HG03025 (cell line): ENCODE measurements around the gene TRPC1.
A peak's percentile ranks its signal among the peaks of the same experiment; 100 is the strongest.
"Not testable (repeated sequence)": the region's sequence is repeated elsewhere in the genome, so short reads cannot be mapped to it uniquely, and the experiment has no call there.

Experiments used
- ATAC-seq: cut with Tn5 transposase; IDR thresholded peaks from one replicate; pipeline ENCODE4 v1.9.1; 2021; ENCODE audit warnings: mild to moderate bottlenecking, moderate library complexity; ENCODE audit not compliant: unreplicated experiment, low FRiP score

The TRPC1 gene

DNA sequence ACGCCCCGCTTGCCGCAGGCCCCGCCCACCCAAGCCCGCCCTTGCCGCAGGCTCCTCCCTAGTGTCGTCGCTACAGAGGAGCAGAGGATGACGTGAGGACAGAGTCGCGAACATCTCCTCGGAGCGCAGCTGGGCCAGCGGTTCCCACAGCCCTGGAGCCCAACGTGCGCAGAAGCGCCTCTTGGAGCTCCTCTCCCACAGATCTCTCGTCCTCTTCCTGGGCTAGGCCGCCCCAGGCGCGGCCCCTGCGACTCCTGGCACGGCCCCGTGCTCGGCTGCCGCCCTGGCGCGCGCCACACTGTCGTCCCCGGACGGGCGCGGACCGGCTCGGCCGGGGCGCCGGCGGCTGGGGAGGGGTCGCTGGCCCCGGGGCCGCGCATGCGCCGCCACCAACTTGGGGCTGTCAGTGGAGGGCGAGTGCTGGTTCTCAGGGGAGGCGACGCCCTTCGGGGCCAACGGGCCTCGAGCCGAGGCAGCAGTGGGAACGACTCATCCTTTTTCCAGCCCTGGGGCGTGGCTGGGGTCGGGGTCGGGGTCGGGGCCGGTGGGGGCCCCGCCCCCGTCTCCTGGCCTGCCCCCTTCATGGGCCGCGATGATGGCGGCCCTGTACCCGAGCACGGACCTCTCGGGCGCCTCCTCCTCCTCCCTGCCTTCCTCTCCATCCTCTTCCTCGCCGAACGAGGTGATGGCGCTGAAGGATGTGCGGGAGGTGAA is at the start of gene TRPC1:
Gene TRPC1, plus strand, starts transcription at position 67 of the 714 bp plus-strand sequence. Its CDS starts 526 bp downstream, at position 593.
- peak; percentile 94 for ATAC-seq

DNA sequence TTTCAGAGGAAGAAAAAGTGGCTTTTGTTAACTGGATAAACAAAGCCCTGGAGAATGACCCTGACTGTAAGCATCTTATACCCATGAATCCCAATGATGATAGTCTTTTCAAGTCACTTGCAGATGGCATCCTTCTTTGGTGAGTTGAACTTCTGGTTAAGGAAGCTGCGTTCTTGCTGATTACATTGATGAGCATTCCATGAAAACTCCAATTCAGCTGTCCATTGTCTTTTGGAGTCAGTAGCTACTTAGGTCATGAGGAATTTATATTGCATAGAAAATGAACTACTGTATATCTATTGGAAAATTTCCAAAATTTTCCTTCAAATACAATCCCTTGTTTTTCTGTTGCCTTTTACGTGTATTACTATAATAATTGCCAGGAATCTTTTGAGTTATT is 47.7 kb upstream of the TRPC1 start:
- no peak for ATAC-seq

DNA sequence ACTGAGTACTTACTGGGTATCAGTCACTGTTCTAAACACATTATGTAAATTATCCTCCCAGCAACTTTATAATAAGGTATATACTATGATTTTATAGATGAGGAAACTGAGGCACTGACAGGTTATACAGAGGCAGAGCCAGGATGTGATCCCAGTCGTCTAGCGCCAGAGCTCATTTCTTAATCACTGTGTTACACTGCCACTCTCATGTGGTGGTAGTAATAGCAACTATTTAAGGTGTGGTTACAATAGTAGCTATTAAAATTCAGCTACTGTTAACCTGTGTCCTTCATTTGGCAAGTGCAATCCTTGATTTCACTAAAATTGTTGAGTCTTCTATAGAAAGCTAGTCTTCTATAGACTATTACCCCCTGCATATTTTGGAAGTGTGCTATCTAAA is 43.1 kb upstream of the TRPC1 start:
- ATAC-seq: no peak

DNA sequence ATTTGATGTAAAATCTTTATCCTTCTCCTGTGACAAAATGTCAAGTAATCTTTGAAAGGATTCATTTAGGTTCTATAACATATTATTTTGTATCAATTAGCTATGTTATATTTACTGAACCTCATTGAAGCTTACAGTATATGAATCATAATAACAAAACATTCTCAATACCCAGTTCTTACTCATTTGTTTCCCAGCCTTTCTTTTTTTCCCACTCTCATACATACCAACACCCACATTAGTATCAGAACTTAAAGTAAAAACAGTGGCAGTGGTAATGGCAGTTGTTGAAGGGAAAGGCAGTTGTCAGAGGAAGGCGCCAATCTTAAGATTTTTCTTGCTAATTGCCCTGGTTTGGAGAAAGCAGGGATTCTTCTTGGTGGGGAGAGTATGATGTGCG is 33.2 kb upstream of the TRPC1 start:
- ATAC-seq: no peak

DNA sequence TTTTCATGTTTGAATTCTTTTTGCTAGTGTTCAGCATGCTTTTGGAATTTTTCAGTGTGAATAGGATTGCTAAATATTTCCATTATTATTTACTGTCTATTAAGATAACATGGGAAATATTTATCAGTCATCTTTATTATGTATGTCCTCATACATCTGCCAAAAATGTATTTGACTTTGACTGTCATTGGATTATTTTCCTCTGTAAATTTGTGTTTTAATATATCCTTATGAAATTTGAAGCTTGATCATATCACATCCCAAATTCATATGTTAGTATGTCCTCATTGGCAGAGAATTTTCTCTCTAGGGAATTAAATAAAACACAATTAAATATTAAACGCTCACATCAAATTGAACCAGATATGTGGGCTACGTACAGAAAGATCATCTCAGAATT is 32.3 kb upstream of the TRPC1 start:
- no peak for ATAC-seq

DNA sequence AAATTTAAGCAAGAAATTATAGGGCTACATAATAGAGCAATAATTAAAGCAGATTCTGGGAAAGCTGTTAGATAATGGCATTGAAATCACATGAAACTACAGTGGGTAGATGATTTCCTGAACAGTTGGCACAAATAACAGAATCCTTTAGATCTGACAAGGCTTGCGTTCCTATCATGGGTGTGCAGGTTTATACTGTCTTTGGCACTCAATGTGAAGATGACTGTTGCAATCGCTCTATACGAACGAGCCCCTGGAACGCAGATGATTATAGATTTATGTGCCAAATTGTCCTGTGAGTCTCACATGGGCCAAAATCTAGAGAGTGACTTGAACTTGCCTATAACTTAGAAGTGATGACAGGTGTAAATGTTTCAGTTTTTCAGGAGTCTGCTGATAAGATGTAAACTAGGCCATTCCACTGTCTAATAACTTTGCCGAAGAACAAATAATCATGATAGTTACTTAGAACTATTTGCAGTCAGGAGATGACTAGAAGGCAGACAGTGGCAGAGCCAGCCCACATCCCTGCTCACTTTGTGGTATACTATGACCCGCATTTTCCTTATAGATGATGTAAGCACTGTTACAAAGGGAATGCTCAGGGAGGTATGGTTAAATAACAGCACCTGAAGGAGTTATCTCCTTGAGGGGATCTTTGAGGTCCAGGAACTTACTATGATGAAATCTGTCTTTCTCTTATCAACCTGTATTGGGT is 30.5 kb upstream of the TRPC1 start:
- no peak for ATAC-seq

DNA sequence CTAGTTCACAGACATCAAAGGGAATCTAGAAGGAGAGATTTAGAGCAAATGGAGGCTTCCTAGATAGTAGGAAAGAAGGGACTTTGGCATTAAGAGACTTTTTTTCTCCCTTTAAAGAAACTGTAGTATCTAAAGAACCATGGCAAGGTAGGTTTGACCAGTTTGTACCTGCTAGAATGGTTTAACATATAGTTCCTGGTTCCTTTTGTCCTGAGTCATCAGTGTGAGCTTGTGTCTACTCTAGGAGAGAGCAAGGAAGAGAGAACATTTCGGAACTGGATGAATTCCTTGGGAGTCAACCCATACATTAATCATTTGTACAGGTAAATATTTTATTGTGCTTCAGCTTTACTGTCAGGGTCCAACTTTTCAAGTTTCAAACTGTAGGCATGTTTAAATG is 29.6 kb upstream of the TRPC1 start:
- no peak for ATAC-seq

DNA sequence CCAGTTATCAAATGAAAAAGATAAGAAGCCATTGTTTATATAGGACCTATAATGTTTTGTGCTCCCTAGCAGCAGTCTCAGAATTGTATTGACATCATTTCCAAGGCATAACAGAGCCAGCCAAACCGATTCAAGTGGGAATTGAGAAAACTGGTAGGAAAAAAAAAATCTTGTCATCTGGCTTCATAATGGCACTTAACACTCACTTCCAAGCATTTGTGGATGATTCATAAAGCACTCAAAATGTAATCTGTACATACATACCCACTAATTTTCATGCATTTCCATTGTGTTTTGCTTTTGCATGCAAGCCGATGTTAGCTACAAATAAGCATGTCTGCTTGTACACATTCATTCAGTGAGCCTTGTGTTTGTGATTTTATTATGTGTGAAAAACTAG is 18.6 kb upstream of the TRPC1 start:
- ATAC-seq: no peak

DNA sequence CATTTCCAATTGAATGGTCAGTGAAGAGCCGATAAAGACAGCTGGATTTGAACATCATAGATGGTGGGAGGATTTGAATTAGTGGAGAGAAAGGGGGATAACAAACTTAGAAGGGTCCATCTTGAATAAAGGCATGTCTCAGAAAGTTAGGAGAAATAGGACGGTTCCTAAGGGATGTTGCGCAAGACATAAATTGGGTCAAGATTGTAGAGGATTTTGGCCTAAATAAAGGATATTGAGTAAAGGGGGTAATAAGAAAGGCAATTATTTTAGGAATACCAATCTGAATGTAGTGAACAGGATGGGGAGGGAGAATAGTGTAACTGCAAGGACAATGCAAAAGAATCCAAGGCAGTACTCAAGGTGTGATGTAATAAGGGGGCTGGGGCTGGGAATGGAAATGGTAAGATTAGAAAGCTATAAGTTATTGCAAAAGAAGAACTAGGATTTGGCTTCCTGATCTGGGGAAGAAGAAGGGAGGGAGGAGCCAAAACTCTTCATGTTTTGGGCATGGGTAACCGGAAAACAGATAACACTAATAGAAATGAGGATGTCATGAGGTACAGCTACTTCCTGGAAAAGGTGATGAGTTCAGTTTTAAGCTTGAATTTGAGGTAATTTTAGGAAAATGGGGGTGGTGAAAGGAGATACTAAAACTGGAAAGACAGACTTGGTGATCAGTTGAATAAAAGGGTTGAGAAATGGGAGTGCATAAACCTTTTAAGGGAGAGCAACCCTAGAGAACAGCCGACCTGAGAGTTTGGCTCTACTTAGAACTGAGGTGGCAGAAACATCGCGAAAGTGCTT is 17.3 kb upstream of the TRPC1 start:
- no peak for ATAC-seq

DNA sequence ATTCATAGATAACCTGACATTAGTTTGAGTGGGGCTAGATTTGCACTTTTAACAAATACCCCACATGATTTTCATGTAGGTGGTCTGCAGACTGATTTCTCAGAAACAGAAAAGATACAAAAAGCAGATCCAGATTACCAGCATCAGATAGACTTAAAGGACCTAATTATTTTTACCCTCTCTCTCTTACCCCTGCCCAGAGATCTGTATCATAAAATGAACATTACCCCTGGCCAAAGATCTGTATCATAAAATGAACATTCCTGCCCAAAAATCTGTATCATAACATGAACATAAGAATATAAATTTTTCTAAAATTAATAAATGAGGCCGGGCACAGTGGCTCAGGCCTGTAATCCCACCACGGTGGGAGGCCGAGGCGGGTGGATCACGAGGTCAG is 14.6 kb upstream of the TRPC1 start:
- no peak for ATAC-seq

DNA sequence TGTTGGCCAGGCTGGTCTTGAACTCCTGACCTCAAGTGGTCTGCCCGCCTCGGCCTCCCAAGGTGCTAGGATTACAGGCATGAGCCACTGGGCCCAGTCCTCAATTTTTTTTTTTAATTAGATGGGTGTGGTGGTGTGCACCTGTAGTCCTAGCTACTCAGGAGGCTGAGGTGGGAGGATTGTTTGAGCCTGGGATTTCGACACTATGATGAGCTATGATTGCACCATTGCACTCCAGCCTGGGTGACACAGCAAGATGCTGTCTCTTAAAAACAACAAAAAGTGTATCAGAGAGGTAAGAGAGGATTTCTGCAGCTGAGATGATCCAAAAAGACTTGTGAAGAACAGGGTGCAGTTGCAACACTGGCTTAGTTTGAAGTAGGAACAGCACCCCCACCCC is 9.0 kb upstream of the TRPC1 start:
- ATAC-seq: not testable (repeated sequence)

DNA sequence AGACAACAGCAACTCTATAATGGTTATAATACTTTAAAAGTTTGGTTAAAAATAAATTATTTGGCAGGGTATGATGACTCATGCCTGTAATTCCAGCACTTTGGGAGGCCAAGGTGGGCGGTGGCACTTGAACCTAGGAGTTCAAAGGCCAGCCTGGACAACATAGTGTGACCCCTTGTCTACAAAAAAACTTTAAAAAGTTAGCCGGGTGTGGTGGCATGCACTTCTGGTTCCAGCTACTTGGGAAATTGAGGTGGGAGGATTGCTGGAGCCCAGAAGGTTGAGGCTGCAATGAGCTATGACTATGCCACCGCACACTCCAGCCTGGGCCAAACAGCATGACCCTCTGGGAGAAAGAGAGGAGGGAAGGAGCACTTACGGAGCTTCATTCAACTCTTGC is 7.7 kb upstream of the TRPC1 start:
- no peak for ATAC-seq

DNA sequence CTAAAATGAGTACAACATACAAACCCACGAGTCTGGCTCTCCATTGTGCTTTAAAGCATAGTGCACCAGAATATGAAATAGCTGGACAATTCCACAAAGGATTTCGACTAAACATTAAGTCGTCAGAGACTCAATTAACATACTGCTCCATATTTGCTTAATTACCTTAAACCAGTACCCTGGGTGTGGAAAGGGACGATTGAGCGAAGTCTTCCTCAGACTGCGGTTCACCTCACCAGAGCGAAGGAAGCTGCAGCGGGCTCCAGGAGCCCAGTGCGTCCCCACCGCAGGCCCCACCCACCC is 218 bp upstream of the TRPC1 start:
- ATAC-seq: no peak

DNA sequence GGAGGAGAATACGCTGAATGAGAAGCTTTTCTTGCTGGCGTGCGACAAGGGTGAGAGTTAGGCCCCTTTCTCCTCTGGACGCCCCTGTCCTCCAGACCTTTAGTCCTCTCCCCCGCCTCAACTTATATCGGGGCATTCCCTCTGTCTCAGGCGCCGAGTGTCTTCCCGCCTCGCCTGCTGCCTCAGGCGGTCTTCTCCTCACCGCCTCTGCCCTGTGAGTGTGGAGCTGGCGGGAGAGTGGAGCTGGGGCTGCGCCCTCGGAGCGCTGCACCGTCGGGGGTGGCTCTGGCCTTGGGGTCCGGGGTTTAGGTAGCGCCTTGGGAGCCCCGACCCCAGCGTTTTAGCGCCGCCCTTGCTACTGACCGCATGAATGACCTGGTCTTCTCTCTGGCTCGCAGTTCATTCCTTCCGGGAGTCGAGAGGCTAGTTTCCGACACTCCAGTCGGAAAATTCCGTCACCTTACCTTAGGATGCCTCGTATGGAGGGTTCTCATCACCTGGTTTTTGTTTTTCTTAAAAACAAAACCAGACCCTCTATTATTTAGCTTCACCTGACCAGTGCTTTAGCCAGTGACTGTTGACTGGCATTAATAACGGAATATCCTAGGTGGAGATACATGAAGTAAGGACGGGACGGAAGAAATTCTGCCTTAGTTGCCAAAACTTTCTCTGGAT is 985 bp downstream of the TRPC1 start:
- peak; percentile 14 for ATAC-seq

DNA sequence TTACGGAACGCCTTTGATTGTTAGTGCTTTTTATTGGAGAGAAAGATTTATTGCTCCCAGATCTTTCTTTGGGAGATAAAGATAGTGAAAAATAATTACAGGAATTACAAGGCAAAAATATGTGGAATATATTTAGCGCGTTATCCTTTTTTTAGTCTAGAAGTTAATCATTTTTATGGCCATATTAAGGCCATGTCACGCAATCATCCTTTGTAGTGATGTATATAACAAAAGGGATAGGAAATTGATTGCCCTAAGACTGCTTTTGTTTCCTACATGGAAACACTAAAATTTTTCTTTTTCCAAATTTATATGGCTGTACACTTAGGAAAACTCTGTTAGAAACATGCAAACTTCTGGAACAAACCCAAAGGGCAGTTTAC is 1.5 kb downstream of the TRPC1 start:
- ATAC-seq: no peak

DNA sequence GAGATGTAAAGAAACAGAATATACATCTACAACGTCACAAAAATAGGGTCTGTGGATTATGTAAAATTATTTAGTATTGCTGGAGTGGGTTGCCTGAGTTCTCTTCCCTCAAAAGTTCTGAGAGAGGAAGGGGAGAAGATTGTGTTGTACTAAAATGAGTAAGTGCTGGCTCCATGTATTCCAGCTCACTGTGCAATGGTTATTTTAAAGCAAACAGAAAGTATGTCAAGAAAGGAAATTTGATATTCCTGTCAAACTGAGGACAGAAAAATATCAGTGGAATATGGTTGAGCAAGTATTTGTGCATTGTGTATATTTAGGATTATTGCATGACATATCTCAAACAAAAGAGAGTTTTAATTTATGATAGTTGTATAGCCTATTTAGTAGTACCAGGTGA is 2.2 kb downstream of the TRPC1 start:
- ATAC-seq: no peak

DNA sequence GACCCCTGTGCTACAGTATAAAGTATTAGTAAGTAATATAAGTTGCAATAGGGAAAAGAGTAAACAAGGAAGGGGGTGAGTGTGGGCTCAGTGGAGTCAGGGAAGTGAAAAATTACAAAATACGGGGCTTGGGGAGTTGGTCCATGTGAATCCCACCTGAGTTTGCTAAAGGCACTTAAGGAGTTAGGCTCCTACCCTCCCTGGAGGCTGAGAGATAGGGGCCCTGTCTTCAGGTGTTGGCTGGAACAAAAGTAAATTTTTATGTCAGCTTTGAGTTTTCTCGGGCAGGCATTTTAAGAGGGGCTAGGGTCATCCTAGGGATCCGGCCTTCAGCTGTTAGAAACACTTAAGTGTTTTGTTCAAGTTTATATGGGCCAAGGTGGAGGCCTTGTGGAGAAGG is 8.2 kb downstream of the TRPC1 start:
- no peak for ATAC-seq

DNA sequence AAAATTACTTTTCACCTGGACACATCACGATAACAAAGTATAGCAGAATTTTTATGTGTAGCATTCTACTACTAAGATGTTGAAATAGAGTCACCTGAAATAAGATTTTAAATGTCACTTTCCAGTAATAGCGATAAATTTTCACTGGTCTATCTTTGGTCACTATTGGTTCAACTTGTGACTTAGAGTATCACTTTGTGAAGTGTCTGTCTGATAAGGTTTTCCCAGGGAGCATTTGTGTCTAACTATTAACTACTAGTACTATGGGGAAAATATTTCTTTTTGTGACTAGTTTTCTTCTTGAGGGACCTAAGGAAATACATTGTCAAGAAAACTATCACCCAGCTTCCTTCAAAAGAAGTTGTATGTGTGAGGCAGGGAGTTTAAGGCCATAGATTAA is 11.0 kb downstream of the TRPC1 start:
- ATAC-seq: no peak

DNA sequence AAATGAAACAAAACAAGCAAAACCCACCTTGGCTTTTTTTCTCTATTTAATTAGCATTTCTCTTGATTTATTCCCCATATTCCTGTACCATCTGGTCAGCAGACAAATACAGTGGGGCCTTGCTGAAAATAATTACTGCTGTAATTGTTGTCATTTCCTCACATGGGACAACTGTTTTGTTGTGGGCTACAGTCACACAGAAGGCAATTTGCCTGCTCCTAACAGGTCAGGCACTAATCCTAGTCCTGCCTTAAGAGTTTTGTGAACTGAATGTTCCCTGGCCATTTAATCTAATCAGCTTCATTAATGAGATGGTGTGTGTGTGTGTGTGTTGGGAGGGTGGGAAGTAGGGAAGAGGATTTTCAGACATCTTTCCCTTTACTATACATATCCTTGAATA is 11.6 kb downstream of the TRPC1 start:
- ATAC-seq: no peak

DNA sequence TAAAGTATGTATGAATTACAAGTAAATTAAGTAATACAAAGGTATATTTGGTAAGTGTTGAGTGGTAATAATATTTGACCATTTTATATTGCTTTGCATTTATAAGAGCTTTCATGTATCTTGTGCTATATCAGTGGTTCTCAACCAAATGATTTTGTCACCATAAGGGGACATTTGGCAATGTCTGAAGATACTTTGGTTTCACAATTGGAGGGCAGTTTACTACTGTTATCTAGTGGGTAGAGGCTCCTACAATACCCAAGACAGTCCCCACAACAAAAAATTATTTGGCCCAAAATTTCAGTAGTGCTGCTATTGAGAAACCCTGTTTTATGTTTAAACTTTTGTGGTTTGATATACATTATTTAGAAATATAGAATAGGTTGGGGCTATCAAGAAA is 14.6 kb downstream of the TRPC1 start:
- no peak for ATAC-seq

DNA sequence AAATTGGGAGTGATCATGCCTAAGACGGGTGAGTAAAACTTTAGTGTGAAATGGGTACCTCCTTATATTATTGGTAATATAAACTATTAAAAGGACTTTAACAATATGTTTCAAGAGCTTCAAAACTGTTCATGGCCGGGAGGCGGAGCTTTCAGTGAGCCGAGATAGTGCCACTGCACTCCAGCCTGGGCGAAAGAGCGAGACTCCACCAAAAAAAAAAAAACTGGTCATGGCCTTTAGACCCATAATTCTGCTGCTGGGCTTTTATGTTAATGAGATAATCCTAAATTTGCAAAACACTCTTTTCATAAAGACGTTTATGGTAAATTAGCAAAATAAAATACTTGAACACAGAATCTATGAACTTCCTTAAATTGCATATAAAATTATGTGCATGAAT is 22.8 kb downstream of the TRPC1 start:
- no peak for ATAC-seq
